ENCODE results near the gene XRRA1.
A peak's percentile ranks its signal among the peaks of the same experiment; 100 is the strongest.

The XRRA1 gene

GRCh38 chr11:74952752-74953151, 3.9 kb upstream of the XRRA1 start:
- DNase-seq (ENCODE audit: low spot score) = no peak
- in situ Hi-C loops (cut with MboI; ENCODE audit: low sequenced_read_pairs, unreplicated experiment) = no loop called here
- TF ChIP-seq CTCF (IDR thresholded peaks at IDR 0.05; ENCODE audit: borderline replicate concordance, control extremely low read depth, extremely low read depth, insufficient read depth, missing control alignments) = no peak

DNA sequence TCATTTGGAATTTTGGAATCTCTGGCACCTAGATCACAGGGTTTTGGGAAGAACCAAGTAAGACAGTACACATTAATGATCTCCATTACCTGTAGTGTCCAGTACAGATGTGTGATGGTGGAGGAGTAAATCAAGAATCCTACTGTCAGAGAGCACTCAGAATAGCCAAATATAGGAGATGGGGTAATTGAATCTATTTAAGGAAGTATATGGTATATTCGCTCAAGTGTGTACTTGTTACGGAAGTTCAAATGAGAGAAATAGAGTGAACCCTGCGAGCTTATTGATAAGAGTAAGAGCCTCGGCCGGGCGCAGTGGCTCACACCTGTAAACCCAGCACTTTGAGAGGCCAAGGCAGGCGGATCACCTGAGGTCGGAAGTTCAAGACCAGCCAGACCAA, 2.3 kb upstream of the XRRA1 start:
- in situ Hi-C loops (cut with MboI; ENCODE audit: low sequenced_read_pairs, unreplicated experiment) = no loop called here
- DNase-seq (ENCODE audit: low spot score) = no peak
- no peak for TF ChIP-seq CTCF (IDR thresholded peaks at IDR 0.05; ENCODE audit: borderline replicate concordance, control extremely low read depth, extremely low read depth, insufficient read depth, missing control alignments)

GRCh38 chr11:74950374-74950969, 1.6 kb upstream of the XRRA1 start:
- in situ Hi-C loops (cut with MboI; ENCODE audit: low sequenced_read_pairs, unreplicated experiment) = no loop called here
- TF ChIP-seq CTCF (IDR thresholded peaks at IDR 0.05; ENCODE audit: borderline replicate concordance, control extremely low read depth, extremely low read depth, insufficient read depth, missing control alignments) = no peak
- DNase-seq (ENCODE audit: low spot score) = peak; percentile 42

- in situ Hi-C loops (cut with MboI; ENCODE audit: low sequenced_read_pairs, unreplicated experiment) = loop anchor here (10.0 to 25.0 kb wide), 2 partner anchors 65 to 263 kb away; no protein-coding TSS in a partner anchor
- no peak for TF ChIP-seq CTCF (IDR thresholded peaks at IDR 0.05; ENCODE audit: borderline replicate concordance, control extremely low read depth, extremely low read depth, insufficient read depth, missing control alignments)
- no peak for DNase-seq (ENCODE audit: low spot score)
Observed at GRCh38 chr11:74949753-74950137, 854 bp upstream of the XRRA1 start.

GRCh38 chr11:74948546-74948897, 369 bp downstream of the XRRA1 start:
- no peak for TF ChIP-seq CTCF (IDR thresholded peaks at IDR 0.05; ENCODE audit: borderline replicate concordance, control extremely low read depth, extremely low read depth, insufficient read depth, missing control alignments)
- in situ Hi-C loops (cut with MboI; ENCODE audit: low sequenced_read_pairs, unreplicated experiment) = loop anchor here (10.0 to 25.0 kb wide), 2 partner anchors 66 to 264 kb away; no protein-coding TSS in a partner anchor
- no peak for DNase-seq (ENCODE audit: low spot score)

GRCh38 chr11:74942073-74942759, 6.7 kb downstream of the XRRA1 start:
- no peak for DNase-seq (ENCODE audit: low spot score)
- in situ Hi-C loops (cut with MboI; ENCODE audit: low sequenced_read_pairs, unreplicated experiment) = loop anchor here (10.0 to 25.0 kb wide), 2 partner anchors 73 to 270 kb away; no protein-coding TSS in a partner anchor
- TF ChIP-seq CTCF (IDR thresholded peaks at IDR 0.05; ENCODE audit: borderline replicate concordance, control extremely low read depth, extremely low read depth, insufficient read depth, missing control alignments) = no peak
